ENCODE results near the gene TPRG1. TPM values are rescaled to one million over a fixed set of nuclear protein-coding genes. Genes with fewer than 3 reads are reported as not detected.
A peak's percentile ranks its signal among the peaks of the same experiment; 100 is the strongest.

The TPRG1 gene, protein sequence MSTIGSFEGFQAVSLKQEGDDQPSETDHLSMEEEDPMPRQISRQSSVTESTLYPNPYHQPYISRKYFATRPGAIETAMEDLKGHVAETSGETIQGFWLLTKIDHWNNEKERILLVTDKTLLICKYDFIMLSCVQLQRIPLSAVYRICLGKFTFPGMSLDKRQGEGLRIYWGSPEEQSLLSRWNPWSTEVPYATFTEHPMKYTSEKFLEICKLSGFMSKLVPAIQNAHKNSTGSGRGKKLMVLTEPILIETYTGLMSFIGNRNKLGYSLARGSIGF
- not detected in 2 replicates for total RNA-seq (2014; rRNA removed; shearing (Covaris generic))

DNA sequence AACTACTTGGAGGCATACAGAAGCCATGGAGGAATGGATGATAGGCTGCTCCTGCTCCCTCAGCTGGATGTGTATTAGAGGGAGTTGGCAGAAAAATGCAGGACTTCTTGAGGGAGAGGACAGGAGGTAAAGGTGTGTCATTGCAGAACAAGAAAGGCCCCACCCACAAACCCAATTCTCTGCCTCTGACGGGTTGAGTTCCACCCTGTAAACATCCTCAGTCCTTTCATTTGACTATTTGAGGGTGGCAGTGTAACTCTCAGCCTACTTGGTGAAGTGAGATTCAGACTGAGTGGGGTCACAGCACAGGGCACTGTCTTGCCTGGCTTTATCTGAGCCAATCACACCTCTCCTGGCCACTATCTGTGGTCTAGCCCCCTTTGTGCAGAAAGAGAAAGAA, at the start of gene TPRG1:
Gene TPRG1, plus strand, starts transcription at position 265 of the 400 bp plus-strand sequence. CDS start 35,414 bp downstream, outside the sequence.
- no peak for DNase-seq (ENCODE audit: low spot score)
- in situ Hi-C loops (cut with HindIII; ENCODE audit: low sequenced_read_pairs): no loop called here

DNA sequence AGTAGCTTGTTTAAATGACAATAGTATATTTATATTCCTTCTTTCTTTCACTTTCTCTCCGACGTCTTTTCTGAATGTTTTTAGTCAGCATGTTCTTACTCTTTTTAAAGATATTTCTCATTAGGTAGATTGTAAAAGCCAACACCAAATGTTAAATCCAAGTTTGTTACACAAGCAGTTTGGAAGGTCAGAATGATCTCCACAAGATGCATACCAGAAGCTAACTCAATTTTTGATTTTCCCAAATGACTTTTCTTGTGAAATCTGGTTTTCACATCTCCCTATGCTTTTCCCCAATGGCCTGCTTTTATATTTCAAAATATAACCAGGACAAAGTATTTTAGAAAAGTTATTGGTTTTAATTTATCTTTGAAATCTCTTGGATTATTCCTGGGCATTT, 49.7 kb upstream of the TPRG1 start:
- in situ Hi-C loops (cut with HindIII; ENCODE audit: low sequenced_read_pairs): no loop called here
- no peak for DNase-seq (ENCODE audit: low spot score)

DNA sequence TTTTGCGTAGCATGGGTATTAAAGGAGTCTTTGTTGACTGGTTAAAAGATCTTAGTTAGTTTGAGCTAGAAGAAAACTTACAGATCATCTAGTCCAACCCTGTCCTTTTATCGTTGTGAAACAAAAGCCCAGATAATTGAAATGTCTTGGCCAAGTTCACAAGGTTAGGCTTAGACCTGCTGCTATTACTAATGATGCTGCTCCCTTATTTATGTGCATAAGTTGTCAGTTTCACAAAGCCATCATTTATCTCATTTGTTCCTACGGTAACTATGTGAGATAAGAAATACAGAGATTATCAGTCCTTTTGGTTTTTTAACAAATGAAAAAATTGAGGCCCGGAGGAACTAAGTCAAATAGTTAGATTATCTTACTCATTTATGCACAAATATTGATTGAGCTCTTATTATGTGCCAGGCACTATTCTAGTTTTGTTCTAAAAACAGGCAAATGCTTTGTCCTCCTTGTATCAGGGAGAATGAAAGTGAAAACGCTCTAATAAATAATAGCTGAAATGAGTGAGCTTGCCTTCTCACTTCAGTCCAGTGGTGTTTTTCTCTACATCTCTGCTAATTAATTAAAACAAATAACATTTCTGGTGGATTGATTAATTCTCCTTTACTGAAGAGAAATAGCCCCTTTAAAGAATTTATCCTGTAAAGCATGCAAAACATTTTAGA, 49.1 kb upstream of the TPRG1 start:
- DNase-seq (ENCODE audit: low spot score): no peak
- in situ Hi-C loops (cut with HindIII; ENCODE audit: low sequenced_read_pairs): no loop called here

DNA sequence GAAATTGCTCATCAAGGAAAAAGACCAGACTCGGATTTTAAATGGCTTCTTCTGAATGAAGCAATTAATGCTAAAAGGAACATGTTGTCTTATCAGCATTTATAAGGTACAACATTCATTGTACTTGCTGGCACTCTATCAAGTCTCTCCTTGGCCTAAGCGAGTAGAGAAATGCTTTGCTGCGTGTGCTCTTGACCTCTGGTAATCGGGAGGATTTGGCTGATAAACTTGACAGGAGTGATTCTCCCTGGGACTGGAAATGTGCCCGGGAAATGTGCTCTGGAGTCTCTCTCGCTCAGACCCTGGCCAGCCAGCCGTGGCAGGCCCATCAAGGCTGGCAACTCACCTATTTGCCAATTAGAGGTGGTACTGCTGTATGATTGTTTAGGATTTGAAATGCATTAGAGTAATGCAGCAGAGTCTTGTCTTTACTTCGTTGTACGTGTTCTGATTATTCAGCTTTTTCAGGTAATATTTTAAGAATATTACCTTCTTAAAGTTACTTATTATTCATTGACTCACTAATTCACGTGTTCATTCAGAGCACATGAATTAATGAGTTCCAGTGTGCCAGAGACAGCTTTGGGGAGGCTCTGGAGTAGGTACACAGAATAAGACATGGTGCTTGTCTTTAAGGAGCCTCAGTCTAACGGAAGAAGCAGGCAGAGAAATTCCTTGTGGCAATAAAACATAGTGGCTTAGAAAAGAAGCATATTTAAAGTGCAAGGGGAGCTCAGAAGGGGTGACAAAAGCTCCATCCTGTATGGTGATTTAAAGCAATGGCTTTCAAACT, 48.0 kb upstream of the TPRG1 start:
- DNase-seq (ENCODE audit: low spot score): peak; percentile 86
- in situ Hi-C loops (cut with HindIII; ENCODE audit: low sequenced_read_pairs): no loop called here

DNA sequence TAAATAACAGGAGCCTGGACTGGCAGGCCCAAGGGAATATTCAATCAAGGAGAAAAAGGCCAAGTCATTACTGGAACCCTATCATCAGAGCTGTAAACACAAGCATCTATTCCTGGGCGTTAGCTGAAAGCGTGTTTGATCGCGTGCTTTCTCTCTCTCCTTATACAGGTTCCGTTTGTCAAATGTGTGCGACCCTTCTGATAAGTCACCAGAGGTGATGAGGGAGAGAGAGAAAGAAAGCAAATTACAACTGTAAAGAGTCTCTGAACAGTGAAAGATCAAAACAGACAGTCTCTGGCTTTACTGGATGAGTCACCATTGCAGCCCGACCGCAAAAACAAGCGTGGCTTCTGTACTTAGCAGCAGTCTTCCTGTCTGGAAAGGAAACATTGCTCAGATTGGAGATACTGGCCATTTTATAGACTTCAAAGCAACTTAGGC, 39.5 kb upstream of the TPRG1 start:
- DNase-seq (ENCODE audit: low spot score): no peak
- in situ Hi-C loops (cut with HindIII; ENCODE audit: low sequenced_read_pairs): no loop called here

DNA sequence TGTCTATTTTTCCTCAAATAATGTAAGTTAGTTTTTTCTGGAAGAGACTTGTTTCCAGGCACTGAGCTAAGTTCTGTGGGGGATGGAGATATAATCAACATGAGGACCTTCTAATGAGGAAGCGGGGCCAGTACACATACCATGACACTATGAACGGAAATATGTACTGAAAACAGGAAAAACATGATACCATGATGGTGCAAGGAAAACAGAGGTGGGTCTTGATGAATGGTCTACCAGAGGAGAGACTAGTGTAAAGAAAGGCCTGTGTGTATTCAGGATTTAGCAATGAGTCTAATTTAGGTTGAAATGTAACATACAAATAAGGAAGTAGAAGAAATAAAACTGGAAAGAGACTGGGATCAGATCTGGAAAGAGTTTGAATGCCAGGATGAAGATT, 38.9 kb upstream of the TPRG1 start:
- DNase-seq (ENCODE audit: low spot score): no peak
- in situ Hi-C loops (cut with HindIII; ENCODE audit: low sequenced_read_pairs): no loop called here

DNA sequence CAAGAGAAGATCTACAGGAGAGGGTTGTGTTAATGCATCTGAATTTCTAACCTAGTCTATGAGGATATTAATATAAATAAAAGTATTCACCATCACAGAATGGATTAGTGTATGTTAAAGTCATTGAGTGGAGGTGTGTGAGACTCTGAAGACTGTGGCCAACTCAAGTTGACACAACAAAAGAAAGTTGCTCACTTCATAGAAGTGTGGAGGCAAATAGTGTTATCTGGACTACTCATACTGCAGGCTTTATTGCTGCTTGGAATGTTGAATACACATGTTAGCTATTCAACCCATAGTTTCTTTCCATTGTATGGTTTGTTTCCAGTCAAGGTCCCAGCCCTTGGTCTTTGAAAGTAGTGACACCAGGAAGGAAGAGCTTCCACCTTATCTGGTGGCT, 38.0 kb upstream of the TPRG1 start:
- no peak for DNase-seq (ENCODE audit: low spot score)
- in situ Hi-C loops (cut with HindIII; ENCODE audit: low sequenced_read_pairs): no loop called here

DNA sequence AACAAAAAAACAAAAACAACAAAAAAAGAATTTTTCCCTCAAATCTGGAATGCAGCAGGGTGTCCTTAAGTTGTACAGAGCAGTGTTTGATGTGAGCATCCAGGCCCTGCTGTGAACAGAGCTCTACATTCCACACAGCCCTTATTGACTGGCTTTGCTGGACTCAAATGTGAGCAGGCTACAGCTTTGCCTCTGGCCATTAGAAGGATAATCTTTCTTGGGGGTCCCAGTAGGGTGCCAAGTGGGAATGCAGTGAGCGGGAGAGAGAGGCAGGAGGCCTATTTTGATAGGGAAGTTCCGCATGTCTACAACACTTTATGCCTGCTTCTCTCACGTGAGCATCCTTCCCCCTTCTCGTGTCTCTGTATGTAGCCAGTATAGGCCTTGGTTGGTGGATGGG, 34.4 kb upstream of the TPRG1 start:
- in situ Hi-C loops (cut with HindIII; ENCODE audit: low sequenced_read_pairs): no loop called here
- DNase-seq (ENCODE audit: low spot score): no peak

DNA sequence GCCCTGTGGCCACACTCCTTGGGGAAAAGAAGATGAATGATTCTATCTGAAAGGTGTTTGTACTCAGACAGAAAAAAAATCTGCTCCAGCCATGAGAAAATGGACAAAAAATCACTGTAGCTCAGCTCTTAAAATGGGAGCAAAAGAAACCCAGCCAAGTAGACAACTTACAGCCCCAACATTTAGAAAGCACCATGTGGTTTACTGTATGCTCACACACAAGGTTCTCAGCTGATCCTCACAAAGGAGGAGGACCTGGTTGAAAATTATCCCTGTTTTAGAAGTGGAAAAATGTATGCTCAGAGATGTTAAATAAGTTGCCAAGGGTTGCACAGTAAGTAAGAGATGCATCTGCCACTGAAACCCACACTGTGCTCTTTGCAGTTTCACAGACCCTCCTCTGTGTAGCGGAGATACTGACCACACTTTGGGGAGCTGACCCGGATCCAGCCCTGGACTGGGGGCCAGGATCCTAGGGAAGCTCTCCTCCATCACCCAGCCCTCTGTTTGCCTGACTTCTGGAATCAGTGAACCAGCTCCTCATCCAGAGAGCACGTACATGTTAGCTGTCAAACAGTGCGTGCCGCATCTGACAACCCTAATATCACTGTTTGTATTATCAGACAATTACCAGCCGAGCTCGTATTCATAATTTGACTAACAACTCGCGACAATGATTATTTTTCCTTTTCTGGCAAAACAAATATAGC, 32.7 kb upstream of the TPRG1 start:
- in situ Hi-C loops (cut with HindIII; ENCODE audit: low sequenced_read_pairs): no loop called here

DNA sequence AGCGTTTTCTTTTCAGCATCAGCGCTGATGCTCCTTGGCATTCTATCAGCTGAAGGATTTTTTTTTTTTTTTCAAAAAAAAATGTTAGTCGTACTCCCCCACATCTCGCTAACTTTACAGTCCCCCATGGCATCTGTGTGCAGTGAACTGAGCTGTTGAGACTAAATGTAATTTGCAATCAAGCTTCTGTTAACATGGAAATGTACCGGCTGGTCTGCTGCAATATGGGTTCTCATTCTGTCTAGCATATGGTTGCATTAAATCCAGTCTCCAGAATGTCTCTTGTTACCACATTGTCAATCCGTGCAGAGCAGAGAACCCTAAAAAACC, 32.2 kb upstream of the TPRG1 start:
- in situ Hi-C loops (cut with HindIII; ENCODE audit: low sequenced_read_pairs): no loop called here
- DNase-seq (ENCODE audit: low spot score): peak; percentile 86

More for the DNA sequence above, 32.7 kb upstream of the TPRG1 start:
- DNase-seq (ENCODE audit: low spot score): peak; percentile 53

DNA sequence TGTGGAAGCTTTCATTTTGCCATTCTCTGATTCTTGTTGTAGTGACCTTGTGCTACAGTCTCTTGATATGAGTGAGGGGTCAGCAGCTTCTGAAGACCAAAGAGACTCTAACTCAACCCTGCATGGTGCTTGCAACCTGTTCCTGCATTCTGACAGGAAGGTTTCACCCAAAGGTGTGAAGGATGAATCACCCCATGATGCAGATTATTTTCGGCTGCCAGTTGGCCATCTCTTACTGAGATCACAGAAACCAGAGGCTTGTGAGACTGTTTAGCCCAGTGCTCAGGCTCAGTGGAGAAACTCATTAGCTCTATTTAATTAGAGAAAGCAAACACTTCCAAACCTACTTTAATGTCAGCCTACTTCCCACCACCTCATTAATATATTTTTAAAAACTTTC, 29.2 kb upstream of the TPRG1 start:
- in situ Hi-C loops (cut with HindIII; ENCODE audit: low sequenced_read_pairs): no loop called here
- DNase-seq (ENCODE audit: low spot score): peak; percentile 52

DNA sequence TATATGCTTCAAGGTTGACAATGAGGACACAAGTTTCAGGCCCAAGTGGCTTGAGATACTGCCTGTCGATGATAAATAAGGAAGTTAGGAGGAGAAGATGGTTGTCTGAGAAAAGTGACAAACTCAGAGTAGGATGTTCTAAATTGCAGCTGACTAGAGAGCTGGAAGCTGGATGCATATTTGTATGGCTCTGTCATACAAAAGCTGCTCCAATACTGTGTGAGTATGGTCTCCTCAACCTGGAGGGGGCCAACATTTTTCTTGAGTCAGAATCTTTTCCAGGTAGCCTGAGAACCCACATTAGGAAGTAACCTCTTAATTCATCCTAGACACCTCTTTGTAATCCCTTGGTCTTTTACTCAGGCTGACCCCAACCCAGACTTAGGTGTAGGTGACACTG, 28.4 kb upstream of the TPRG1 start:
- no peak for DNase-seq (ENCODE audit: low spot score)
- in situ Hi-C loops (cut with HindIII; ENCODE audit: low sequenced_read_pairs): no loop called here

DNA sequence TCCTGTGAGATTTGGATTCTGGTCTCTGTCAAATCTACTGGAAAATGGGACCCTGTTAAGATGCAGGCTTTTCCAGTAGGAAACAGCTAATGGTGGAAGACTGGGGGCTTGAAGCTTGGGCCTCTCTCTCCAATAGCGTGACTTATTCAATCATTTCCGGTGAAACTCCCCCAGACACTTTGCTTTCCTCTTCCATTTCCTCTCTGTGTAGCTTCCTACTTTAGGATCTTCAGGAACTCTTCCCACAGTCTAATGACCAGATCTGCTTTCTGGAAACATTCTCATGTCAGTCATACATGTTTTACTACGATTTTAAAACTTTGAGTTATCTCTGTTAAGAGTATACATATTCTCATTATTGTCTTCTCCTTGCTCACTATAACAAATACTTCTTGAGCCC, 28.0 kb upstream of the TPRG1 start:
- in situ Hi-C loops (cut with HindIII; ENCODE audit: low sequenced_read_pairs): no loop called here
- no peak for DNase-seq (ENCODE audit: low spot score)

DNA sequence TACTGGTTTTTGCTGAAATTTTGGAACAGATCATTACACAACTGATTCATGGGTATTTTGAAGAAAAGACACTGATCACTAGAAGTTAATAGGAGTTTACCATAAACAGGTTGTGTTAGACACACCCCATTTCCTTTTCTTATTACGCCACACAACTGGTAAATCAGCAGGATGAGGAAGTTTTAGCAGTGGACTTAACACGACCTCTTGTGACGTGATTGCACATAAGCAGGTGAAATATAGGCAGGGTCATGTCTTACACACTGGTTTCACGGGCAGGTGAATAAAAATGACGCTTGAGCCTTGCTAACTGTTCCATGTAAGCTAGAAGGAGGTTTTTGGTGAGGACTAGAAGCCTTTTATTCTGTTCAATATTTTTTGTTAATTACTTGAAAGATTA, 27.1 kb upstream of the TPRG1 start:
- in situ Hi-C loops (cut with HindIII; ENCODE audit: low sequenced_read_pairs): no loop called here
- DNase-seq (ENCODE audit: low spot score): no peak

DNA sequence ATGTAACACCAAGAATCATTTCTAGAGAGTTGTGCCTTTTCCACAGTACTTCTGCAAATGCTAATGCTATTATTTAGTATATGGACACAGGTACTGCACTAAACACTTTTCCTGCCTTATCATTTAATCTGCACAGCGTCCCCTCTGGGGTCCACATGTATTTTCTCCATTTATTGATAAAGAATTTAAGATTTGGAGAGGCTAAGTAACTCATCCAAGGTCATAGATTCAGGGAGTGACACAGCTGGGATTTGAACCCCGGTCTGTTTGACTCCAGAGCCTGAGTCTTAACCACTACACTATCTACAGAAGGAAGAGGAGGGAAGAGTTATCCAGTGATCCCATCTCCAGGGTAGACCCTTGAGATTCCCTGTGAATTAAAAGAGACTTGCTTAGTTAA, 24.9 kb upstream of the TPRG1 start:
- no peak for DNase-seq (ENCODE audit: low spot score)
- in situ Hi-C loops (cut with HindIII; ENCODE audit: low sequenced_read_pairs): no loop called here

DNA sequence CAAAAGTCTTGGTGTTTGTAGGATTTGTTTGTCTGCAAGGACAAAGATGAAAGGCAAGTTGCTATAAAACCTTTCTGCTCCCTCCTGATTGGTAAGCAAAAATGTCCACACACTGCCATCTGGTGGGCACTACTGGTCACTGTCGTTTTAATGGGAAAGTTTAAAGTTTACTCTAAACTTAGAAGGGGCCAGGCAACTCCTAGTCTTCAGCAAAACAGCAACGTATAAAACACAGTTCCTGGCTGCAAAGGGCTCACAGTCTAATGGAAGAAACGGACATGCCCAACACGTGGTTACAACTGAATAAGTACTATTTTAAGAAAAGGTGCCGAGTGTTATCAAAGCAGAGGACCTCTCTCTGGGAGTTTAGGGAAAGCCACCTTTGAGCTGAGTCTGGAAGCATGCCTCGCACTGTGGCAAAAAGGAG, 23.7 kb upstream of the TPRG1 start:
- DNase-seq (ENCODE audit: low spot score): peak; percentile 82
- in situ Hi-C loops (cut with HindIII; ENCODE audit: low sequenced_read_pairs): no loop called here

DNA sequence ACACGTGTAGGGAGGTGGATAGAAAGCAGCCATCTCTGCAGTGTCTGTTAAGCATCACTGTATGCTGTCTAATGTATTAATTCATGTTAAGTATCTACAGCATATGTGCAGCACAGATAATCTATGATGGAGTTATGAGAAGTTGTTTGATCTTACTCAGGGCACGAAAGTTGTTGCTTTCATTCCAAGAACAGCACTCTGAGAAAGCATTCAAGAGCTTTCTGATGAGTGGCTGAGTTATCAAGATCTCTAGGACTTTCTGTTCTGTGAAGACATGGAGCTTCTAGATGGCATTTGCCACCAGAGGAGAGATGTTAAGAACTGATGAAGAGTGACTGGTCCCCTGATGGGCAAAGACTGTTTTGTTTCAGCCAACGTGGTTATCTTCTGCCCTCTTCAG, 22.6 kb upstream of the TPRG1 start:
- no peak for DNase-seq (ENCODE audit: low spot score)
- in situ Hi-C loops (cut with HindIII; ENCODE audit: low sequenced_read_pairs): no loop called here

DNA sequence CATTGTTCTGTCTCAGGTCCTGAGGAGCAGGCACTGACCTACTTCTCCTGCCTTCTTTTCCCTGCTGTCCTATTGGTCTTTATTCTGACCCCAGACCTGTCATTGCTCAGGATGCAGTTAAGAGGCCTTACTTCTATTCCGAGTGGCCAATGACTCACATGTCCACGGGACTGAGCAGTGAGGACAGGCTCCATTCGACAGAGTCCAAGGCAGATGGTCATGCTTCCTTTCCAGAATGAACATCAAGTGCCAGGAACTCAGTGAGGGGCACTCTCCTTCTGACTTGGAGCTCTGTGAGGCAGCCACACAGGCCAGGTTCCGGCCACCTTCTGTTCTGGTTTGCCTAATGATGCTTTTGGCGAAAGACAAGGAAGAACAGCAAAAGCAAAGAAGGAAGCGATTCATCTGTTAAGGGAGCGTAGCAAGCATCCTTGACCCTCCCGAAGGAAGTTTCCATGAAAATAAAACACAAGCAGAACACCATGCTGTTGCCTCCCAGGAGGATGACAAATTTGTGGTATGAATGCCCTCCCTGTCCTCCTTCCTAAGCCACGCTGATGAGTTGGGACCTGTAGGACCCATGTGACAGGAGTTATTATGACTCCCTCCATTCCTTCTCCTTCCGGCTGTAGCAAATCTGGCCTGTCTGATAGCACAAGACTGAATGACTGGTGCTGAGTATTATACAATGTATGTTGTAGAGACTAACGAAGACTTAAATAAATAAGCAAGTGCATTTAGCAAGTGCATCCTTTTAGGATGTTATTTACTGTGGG, 14.4 kb upstream of the TPRG1 start:
- peak; percentile 100 for DNase-seq (ENCODE audit: low spot score)
- in situ Hi-C loops (cut with HindIII; ENCODE audit: low sequenced_read_pairs): no loop called here

DNA sequence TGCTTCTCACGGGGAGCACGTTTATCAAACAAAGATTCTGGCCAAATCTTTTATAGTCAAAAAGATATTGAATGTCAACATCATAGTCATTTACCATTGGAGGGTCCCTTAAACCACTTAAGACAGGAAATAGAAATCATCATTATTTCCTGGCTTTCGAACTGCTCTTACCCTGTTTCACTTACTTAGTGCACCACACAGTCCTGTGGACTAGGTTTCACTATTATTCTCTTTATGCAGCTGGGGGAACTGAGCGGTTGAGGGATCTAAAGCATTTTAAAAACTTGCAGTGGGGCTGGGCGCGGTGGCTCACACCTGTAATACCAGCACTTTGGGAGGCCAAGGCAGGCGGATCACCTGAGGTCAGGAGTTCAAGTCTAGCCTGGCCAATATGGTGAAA, 13.7 kb upstream of the TPRG1 start:
- DNase-seq (ENCODE audit: low spot score): no peak
- in situ Hi-C loops (cut with HindIII; ENCODE audit: low sequenced_read_pairs): no loop called here

All from G401 (cell line).